Neural cell (in vitro differentiated cells): ENCODE results near the gene PLEKHG3.

Experiments
- EP300 ChIP-seq: fragments of 450-650 bp; conservative IDR thresholded peaks from 2 replicates; pipeline ENCODE4 v1.6.1; 2014; ENCODE audit warnings: antibody characterized with exemption, mild to moderate bottlenecking, moderate library complexity; ENCODE audit not compliant: poor library complexity, severe bottlenecking
- RAD21 ChIP-seq: fragments of 450-650 bp; conservative IDR thresholded peaks from 2 replicates; pipeline ENCODE4 v1.6.1; 2014; ENCODE audit warnings: antibody characterized with exemption, mild to moderate bottlenecking, moderate library complexity
- TAF1 ChIP-seq: IDR thresholded peaks from 2 replicates; pipeline ENCODE4 v1.6.1; 2012; ENCODE audit warnings: low read depth
- TF ChIP-seq, protein P1 (sequence below): fragments of 450-650 bp; IDR thresholded peaks from 2 replicates; pipeline ENCODE4 v1.5.1; 2014; ENCODE audit warnings: antibody characterized with exemption, mild to moderate bottlenecking, moderate library complexity; ENCODE audit not compliant: poor library complexity, severe bottlenecking
- TF ChIP-seq, protein P2 (sequence below): IDR thresholded peaks from 2 replicates; pipeline ENCODE4 v1.6.1; 2012; ENCODE audit warnings: borderline replicate concordance

- TF ChIP-seq RAD21 (no peak), TAF1 (no peak), EP300 (no peak)
- TF ChIP-seq, protein P1, sequence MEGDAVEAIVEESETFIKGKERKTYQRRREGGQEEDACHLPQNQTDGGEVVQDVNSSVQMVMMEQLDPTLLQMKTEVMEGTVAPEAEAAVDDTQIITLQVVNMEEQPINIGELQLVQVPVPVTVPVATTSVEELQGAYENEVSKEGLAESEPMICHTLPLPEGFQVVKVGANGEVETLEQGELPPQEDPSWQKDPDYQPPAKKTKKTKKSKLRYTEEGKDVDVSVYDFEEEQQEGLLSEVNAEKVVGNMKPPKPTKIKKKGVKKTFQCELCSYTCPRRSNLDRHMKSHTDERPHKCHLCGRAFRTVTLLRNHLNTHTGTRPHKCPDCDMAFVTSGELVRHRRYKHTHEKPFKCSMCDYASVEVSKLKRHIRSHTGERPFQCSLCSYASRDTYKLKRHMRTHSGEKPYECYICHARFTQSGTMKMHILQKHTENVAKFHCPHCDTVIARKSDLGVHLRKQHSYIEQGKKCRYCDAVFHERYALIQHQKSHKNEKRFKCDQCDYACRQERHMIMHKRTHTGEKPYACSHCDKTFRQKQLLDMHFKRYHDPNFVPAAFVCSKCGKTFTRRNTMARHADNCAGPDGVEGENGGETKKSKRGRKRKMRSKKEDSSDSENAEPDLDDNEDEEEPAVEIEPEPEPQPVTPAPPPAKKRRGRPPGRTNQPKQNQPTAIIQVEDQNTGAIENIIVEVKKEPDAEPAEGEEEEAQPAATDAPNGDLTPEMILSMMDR: no peak
- TF ChIP-seq, protein P2, sequence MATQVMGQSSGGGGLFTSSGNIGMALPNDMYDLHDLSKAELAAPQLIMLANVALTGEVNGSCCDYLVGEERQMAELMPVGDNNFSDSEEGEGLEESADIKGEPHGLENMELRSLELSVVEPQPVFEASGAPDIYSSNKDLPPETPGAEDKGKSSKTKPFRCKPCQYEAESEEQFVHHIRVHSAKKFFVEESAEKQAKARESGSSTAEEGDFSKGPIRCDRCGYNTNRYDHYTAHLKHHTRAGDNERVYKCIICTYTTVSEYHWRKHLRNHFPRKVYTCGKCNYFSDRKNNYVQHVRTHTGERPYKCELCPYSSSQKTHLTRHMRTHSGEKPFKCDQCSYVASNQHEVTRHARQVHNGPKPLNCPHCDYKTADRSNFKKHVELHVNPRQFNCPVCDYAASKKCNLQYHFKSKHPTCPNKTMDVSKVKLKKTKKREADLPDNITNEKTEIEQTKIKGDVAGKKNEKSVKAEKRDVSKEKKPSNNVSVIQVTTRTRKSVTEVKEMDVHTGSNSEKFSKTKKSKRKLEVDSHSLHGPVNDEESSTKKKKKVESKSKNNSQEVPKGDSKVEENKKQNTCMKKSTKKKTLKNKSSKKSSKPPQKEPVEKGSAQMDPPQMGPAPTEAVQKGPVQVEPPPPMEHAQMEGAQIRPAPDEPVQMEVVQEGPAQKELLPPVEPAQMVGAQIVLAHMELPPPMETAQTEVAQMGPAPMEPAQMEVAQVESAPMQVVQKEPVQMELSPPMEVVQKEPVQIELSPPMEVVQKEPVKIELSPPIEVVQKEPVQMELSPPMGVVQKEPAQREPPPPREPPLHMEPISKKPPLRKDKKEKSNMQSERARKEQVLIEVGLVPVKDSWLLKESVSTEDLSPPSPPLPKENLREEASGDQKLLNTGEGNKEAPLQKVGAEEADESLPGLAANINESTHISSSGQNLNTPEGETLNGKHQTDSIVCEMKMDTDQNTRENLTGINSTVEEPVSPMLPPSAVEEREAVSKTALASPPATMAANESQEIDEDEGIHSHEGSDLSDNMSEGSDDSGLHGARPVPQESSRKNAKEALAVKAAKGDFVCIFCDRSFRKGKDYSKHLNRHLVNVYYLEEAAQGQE: no peak
These were observed 27.8 kb downstream of the PLEKHG3 start for GRCh38 chr14:64732066-64732465.
